OCI-LY7 (cell line): ENCODE data around the gene CTTNBP2. TPM values are rescaled to one million over a fixed set of nuclear protein-coding genes. Genes with fewer than 3 reads are reported as not detected.

Experiments
- BruUV-seq: library from RNA; stranded (reverse); fragments of 400-500 nt; replicated peaks from 2 replicates; lab custom pipeline; 2021; lab: Mats Ljungman, UMichigan
- CTCF ChIA-PET: fragments of 300-600 bp; sonication (Branson Sonifier 250); formaldehyde crosslinking; loops from one replicate; lab custom pipeline; 2022; ENCODE audit warnings: antibody characterized with exemption; ENCODE audit not compliant: unreplicated experiment; lab: Charles Lee
- POLR2A ChIA-PET: fragments of 300-600 bp; sonication (Branson Sonifier 250); formaldehyde crosslinking; loops from one replicate; lab custom pipeline; 2022; ENCODE audit warnings: antibody characterized with exemption; lab: Charles Lee
- DNase-seq: peaks from one replicate; pipeline ENCODE4 v3.0.0-alpha.2; 2015; ENCODE audit warnings: low spot score
- H2AFZ ChIP-seq: fragments of 200-600 bp; sonication (generic), shearing (Covaris generic); 2 replicates; pipeline ENCODE4 v1.6.1; 2014; ENCODE audit warnings: mild to moderate bottlenecking, antibody characterized with exemption, low read length, moderate library complexity
- H3K27ac ChIP-seq: fragments of 200-600 bp; sonication (generic); 2 replicates; pipeline ENCODE4 v1.5.1; 2014; ENCODE audit warnings: mixed run types, low read depth, mild to moderate bottlenecking, moderate library complexity, low read length, inconsistent platforms; ENCODE audit not compliant: poor library complexity, severe bottlenecking
- H3K36me3 ChIP-seq: fragments of 200-600 bp; sonication (generic); 2 replicates; pipeline ENCODE4 v1.6.1; 2014; ENCODE audit warnings: mild to moderate bottlenecking, antibody characterized with exemption, low read length, moderate library complexity, mixed read lengths; ENCODE audit not compliant: insufficient read depth
- H3K4me1 ChIP-seq: fragments of 200-600 bp; sonication (generic); 2 replicates; pipeline ENCODE4 v1.5.1; 2014; ENCODE audit warnings: mild to moderate bottlenecking, low read length; ENCODE audit not compliant: insufficient read depth, poor library complexity, severe bottlenecking
- H3K4me2 ChIP-seq: fragments of 200-600 bp; sonication (generic); 2 replicates; pipeline ENCODE4 v1.6.1; 2014; ENCODE audit warnings: mild to moderate bottlenecking, low read length
- H3K4me3 ChIP-seq: fragments of 200-600 bp; sonication (generic); 2 replicates; pipeline ENCODE4 v1.5.1; 2014; ENCODE audit warnings: mild to moderate bottlenecking, low read depth, low read length; ENCODE audit not compliant: poor library complexity, severe bottlenecking
- H3K79me2 ChIP-seq: fragments of 200-600 bp; sonication (generic); 2 replicates; pipeline ENCODE4 v1.6.1; 2016; ENCODE audit warnings: low read depth, mild to moderate bottlenecking, low read length, moderate library complexity, mixed read lengths; ENCODE audit not compliant: insufficient read depth
- H3K9me2 ChIP-seq: fragments of 200-600 bp; sonication (generic); 2 replicates; pipeline ENCODE4 v1.6.1; 2016; ENCODE audit warnings: mild to moderate bottlenecking, low read length, mixed read lengths; ENCODE audit not compliant: insufficient read depth
- H3K9me3 ChIP-seq: fragments of 200-600 bp; sonication (generic); 2 replicates; pipeline ENCODE4 v1.6.1; 2014; ENCODE audit warnings: mild to moderate bottlenecking, mixed run types, low read length, mixed read lengths
- H4K20me1 ChIP-seq: fragments of 200-600 bp; sonication (generic); 2 replicates; pipeline ENCODE4 v1.6.1; 2014; ENCODE audit warnings: mild to moderate bottlenecking, antibody characterized with exemption, low read length, moderate library complexity, mixed read lengths; ENCODE audit not compliant: insufficient read depth
- CTCF ChIP-seq: fragments of 200-600 bp; sonication (generic); conservative IDR thresholded peaks from 2 replicates; pipeline ENCODE4 v1.5.1; 2014; ENCODE audit warnings: mild to moderate bottlenecking, antibody characterized with exemption, low read length, moderate library complexity, mixed read lengths
- EZH2phosphoT487 ChIP-seq: fragments of 200-600 bp; sonication (generic); IDR thresholded peaks from 2 replicates; pipeline ENCODE4 v1.6.1; 2018; ENCODE audit warnings: low read depth, borderline replicate concordance, mild to moderate bottlenecking, mixed run types, antibody characterized with exemption, low read length, moderate library complexity, mixed read lengths
- intact Hi-C: fragments of 100-400 bp; cut with micrococcal nuclease; formaldehyde crosslinking; loops from one replicate; pipeline ENCODE4 v1.10.0; 2022; ENCODE audit not compliant: unreplicated experiment
- total RNA-seq, 2 experiments: library from RNA; depleted of rRNA in 1 of 2; stranded (reverse); fragments of >200 nt in 1 of 2; shearing (Covaris generic) in 1 of 2; gene quantifications; 2 replicates each; pipeline ENCODE4 v1.2.3, GENCODE V29; 2014 to 2022

Gene CTTNBP2
- total RNA-seq, 2 experiments from 2014 or later = not detected

GRCh38 chr7:117841011-117841410 lies 32.2 kb downstream of the CTTNBP2 start:
- H3K9me2 ChIP-seq = no peaks in the 10 kb centered on the region
- H2AFZ ChIP-seq = no peak overlapping the region
- intact Hi-C loops = no loop called here
- H4K20me1 ChIP-seq = no peaks in the 10 kb centered on the region
- H3K36me3 ChIP-seq = no peaks in the 10 kb centered on the region
- no peaks in the 10 kb centered on the region for H3K9me3 ChIP-seq
- H3K79me2 ChIP-seq = no peaks in the 10 kb centered on the region
- no peak overlapping the region for H3K4me3 ChIP-seq
- H3K4me2 ChIP-seq = no peak overlapping the region
- DNase-seq = no peak
- H3K27ac ChIP-seq = no peak overlapping the region
- no TSS peak for BruUV-seq
- no peaks in the 10 kb centered on the region for H3K4me1 ChIP-seq
- TF ChIP-seq CTCF = no peak
- no peak for TF ChIP-seq EZH2phosphoT487
- CTCF ChIA-PET = no interaction called here
- POLR2A ChIA-PET = no interaction called here

- Histone ChIP-seq H3K36me3 (no peaks in the 10 kb centered on the region), H3K9me3 (no peaks in the 10 kb centered on the region), H3K4me1 (no peaks in the 10 kb centered on the region), H4K20me1 (no peaks in the 10 kb centered on the region), H3K9me2 (no peaks in the 10 kb centered on the region), H3K79me2 (no peaks in the 10 kb centered on the region), H3K4me2 (no peak overlapping the region), H3K27ac (no peak overlapping the region), H2AFZ (no peak overlapping the region), H3K4me3 (no peak overlapping the region)
- TF ChIP-seq EZH2phosphoT487 = no peak
- no peak for TF ChIP-seq CTCF
- POLR2A ChIA-PET = no interaction called here
- BruUV-seq = no TSS peak
- no peak for DNase-seq
- CTCF ChIA-PET = no interaction called here
- intact Hi-C loops = no loop called here
These were observed 33.7 kb downstream of the CTTNBP2 start for GRCh38 chr7:117839507-117839906.

GRCh38 chr7:117837841-117838240 lies 35.4 kb downstream of the CTTNBP2 start:
- intact Hi-C loops = no loop called here

More at GRCh38 chr7:117837841-117838240, 35.4 kb downstream of the CTTNBP2 start:
- H3K36me3 ChIP-seq = no peaks in the 10 kb centered on the region
- H2AFZ ChIP-seq = no peak overlapping the region
- no peak overlapping the region for H3K4me3 ChIP-seq
- CTCF ChIA-PET = no interaction called here
- no peaks in the 10 kb centered on the region for H3K9me2 ChIP-seq
- H4K20me1 ChIP-seq = no peaks in the 10 kb centered on the region
- no peak for DNase-seq
- POLR2A ChIA-PET = no interaction called here
- H3K4me1 ChIP-seq = no peaks in the 10 kb centered on the region
- TF ChIP-seq CTCF (no peak), EZH2phosphoT487 (no peak)
- no TSS peak for BruUV-seq
- no peaks in the 10 kb centered on the region for H3K79me2 ChIP-seq
- no peak overlapping the region for H3K27ac ChIP-seq
- no peaks in the 10 kb centered on the region for H3K9me3 ChIP-seq
- no peak overlapping the region for H3K4me2 ChIP-seq
